Right lobe of liver (tissue), 4 donors: ENCODE data around the gene ARHGEF10L.

Experiments
- CTCF ChIP-seq, 4 donors: fragments of 200-600 bp in 3 of 4; fragments of 450-650 bp in 1 of 4; IDR thresholded peaks; one replicate each; pipeline versions ENCODE4 v1.5.1 to v1.8.0; 2016 to 2022; ENCODE audit warnings: antibody characterized with exemption in 4 of 4, mild to moderate bottlenecking in 2 of 4
- POLR2A ChIP-seq: fragments of 450-650 bp; IDR thresholded peaks from one replicate; pipeline ENCODE4 v1.6.1; 2017; ENCODE audit warnings: antibody characterized with exemption, mild to moderate bottlenecking
- donor health status: DM: no; HTN: no; CAD: no.
- donor health status: DM: no; HTN: no; CAD: no.
- donor health status: DM: no; HTN: yes; CAD: no.

DNA sequence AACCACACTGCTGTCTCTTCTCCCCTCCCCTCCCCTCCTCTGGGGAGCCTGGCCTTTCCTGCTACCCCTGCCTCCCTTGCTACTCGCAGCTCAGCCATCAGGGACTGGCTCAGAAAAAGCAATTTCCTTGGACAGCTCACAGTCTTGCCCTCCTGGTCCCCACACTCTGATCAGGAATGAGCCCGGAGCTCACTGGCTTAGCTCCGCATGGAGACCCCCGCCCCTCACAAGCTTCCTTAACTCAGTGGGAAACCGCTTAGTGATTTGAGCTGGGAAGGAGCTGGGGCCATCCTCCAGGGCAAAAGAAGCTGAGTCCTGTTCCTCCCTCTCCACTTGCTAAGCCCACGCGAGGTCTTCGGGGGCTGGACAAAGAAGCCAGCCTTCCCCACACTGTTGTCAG, 145.3 kb downstream of the ARHGEF10L start:
- no peak for TF ChIP-seq POLR2A
- no peak for TF ChIP-seq CTCF (IDR thresholded peaks at IDR 0.05)
